NCI-H774 (cell line): ENCODE measurements around the gene MESD.

Experiments used
- DNase-seq: peaks from one replicate; lab custom pipeline; 2025; lab: John Stamatoyannopoulos, UW

MESD gene

DNA sequence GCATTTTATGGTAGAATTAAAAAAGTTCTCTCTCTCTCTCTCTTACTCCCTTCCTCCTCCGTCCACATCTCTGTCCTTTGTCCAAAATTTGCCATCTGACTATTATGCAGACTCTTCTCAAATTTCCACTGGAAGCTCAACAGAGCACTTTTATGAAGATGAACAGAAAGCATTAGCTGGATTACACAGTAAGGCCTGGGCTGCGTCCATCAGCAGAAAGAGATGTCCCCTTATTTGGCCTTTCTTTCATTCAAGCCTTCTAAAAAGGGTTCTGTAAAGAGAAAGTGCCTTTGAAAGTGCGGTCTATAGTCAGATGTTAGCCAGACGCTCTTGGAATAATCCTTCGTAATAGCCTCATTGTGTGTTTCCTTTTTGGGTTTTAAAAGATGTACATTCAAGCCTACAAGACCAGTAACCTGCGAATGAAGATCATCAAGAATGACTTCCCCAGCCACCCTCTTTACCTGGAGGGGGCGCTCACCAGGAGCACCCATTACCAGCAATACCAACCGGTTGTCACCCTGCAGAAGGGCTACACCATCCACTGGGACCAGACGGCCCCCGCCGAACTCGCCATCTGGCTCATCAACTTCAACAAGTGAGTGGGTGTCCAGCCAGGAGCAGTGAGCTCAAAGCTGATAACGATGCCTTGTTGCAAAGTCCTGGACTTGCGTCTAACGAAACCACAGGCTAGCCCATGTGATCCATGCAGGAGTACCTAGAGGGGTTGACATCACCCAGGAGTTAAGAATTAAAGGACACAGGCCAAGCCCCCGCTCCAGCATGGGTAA, 53.1 kb downstream of the MESD start:
- DNase-seq, result no peak

DNA sequence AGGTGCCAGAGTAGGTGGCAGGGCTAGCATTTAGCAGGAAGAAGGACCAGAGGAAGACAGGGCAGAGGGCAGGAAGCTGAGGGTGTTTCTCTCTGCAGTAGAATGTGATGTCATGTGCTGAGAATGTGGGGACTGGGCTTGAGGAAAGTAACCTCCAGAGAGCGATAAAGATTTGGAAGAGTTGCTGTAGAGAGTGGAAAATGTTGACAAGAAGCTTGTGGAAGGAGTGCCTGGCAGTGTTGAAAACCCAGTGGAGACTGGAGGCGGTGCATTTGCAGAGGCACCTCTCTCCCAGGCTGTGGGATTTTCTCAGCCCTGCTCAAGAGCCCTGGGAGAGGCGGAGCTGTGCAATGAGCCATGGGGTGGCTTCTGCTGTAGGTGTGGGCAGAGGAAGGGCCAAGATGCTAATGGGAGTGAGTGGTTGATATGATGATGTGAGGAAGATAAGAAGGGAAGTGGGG, 54.8 kb downstream of the MESD start:
- DNase-seq, result no peak

GRCh38 chr15:80932989-80933388, 56.6 kb downstream of the MESD start:
- no peak for DNase-seq

DNA sequence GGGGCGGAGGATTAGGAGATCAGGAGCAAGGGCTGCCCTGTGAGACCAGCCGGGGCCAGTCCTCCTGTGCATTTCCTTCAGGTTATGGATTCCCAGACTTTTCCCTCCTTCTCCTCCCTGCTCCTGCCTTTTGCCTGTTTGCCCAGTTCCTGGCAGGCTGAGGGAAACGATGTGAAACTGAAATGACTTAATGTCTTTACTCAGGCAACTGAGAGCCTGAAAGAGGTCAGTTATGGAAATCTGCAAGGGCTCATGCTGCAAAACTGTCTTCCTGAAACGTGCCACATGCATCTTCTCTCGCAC, 57.2 kb downstream of the MESD start:
- DNase-seq, result no peak

GRCh38 chr15:80931721-80932512, 57.7 kb downstream of the MESD start:
- no peak for DNase-seq

DNA sequence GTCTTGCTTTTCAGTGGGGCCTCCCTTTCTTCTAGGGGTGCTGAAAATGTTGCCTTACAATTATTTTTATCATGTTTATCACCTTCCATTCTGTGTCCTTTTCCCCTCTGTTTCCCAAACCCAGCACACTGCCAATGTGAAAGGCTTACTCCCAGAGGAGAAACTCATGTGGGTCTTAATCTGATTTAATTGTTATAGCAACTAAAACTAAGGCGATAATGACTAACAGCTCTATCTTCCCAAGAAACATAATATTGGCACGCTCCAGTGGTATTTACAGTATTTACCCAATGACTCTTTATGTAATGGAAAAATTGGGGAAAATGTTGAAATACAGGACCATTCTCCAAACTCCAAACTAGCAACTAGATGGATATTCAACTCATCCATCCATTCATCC, 58.4 kb downstream of the MESD start:
- no peak for DNase-seq

DNA sequence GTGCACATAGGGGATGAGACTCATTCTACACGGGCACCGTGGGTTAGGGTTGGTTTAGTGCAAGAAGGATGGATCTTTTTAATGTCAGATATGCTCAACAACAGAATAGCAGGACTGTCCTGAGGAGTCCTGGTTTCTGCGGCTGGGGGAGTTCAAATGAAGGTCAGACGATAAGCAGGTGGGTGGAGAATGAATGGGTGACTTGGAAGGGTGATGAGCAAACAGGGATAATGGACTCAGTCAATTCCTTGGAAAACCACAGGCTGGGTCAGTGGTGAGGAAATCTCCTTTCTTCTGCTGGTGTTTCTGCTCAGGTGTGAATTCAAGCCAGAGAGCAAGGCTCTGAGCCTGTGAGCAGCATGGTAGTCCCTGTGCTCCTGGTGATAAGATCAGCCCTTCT, 59.9 kb downstream of the MESD start:
- no peak for DNase-seq

- no peak for DNase-seq
These were observed 60.4 kb downstream of the MESD start for GRCh38 chr15:80929225-80929624.

DNA sequence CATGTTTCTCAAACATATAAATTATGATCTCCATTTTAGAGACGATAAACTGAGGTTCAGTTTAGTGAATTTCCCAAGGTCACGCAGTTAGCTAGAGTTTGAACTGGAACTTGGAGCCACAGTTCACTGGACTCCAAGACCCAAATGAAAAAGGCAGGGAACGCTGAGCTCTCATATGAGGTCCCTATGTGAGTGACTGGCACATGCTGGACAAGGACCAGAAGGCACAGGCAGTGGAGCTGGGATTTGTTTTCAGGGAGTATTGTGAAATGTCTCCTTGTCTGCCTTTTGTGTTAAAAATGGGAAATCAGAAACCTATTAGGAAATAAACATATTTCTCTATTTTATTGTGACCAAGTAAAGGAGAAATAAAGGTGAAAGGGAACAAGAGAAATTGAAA, 63.5 kb downstream of the MESD start:
- no peak for DNase-seq

DNA sequence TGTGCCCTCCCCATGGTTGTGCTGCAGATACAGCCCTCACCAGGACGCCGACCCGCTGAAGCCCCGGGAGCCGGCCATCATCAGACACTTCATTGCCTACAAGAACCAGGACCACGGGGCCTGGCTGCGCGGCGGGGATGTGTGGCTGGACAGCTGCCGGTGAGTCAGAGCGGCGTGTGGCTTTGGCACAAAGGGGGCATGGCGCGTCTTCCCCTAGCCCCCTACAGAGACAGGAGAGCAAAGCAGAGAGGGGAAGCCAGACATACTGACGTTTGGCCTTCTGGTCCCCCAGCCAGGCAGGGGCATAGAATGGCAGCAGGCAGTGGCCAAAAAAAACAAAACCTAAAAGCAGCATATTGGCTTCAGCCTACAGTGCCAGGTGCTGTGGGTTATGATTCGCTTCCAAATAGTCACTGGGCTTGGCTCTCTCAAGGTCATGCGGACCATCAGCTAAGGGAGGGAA, 64.0 kb downstream of the MESD start:
- no peak for DNase-seq

- no peak for DNase-seq
These were observed 65.3 kb downstream of the MESD start for GRCh38 chr15:80924278-80924677.

DNA sequence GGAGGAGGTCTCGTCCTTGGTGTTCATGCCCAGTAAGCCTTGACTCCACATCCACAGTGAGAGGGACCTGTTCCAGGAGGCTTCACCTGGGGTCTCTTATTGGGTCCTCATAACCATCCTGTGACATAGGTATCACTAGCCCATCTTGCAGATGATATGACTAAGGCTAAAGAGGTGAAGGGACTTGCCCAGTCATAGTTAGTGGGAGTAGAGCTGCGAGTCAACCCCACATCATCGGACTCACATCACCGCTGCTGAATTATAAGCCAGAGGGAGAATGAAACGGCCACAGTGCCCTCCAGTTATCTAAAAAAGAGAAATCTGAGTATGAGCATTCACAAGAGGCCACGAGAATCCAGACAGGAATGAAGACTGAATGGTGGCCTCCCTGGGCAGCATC, 66.0 kb downstream of the MESD start:
- no peak for DNase-seq

GRCh38 chr15:80921736-80922410, 67.7 kb downstream of the MESD start:
- DNase-seq, result no peak

- DNase-seq, result no peak
These were observed 69.3 kb downstream of the MESD start for GRCh38 chr15:80920271-80920699.

DNA sequence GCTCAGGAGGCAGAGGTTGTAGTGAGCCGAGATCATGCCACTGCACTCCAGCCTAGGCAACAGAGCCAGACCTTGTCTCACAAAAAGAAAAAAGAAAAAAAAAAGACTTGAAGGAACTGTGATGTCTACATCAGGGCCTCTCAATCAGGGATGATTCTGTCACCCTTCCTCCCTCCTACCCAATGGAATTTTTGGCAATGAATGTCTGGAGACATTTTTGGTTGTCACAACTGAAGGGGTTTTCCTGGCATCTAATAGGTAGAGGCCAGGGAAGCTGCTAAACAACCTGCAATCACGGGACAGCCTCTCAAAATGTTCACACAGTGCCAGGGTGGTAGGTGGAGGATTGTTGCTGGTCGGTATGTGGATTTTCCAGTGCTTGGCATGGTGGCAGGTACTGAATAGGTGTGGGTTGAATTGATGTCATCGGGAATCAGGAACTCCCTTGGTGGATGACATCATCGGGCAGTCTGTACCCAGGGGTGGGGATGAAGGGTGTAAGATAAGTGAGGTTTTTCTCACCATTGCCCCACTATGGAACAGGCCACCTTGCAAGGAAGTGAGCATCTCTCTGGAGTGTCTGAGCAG, 71.3 kb downstream of the MESD start:
- DNase-seq, result no peak

- no peak for DNase-seq
These were observed 73.6 kb downstream of the MESD start for GRCh38 chr15:80916056-80916455.

DNA sequence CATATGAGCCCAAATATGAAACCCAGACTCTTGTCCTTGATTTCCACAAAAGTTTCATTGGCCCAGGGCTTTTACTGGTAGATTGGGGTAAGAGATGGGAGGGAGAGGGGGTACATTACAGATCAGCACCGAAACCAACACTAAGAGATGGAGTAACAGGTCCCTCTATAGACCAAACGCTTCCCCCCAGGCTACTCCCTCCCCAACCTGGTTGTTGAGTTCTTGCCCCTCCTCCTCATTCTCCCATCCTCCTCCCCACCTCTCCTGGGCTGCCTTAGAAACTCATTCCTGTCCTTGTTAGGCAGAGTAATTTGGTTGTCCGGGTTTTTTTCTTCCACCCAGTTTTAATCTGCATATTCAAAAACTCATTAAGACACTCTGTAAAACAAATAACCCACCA, 74.1 kb downstream of the MESD start:
- DNase-seq, result no peak

- DNase-seq, result no peak
These were observed 76.1 kb downstream of the MESD start for GRCh38 chr15:80913541-80913940.

GRCh38 chr15:80912673-80913072, 76.9 kb downstream of the MESD start:
- no peak for DNase-seq

GRCh38 chr15:80911821-80912220, 77.8 kb downstream of the MESD start:
- no peak for DNase-seq

- peak; percentile 27 for DNase-seq
These were observed 83.4 kb downstream of the MESD start for GRCh38 chr15:80906159-80906766.

- no peak for DNase-seq
These were observed 84.6 kb downstream of the MESD start for GRCh38 chr15:80904998-80905397.
